IMR-90 (cell line): Measurements from ENCODE around the gene TTI1. TPM values are rescaled to one million over a fixed set of nuclear protein-coding genes. Genes with fewer than 3 reads are reported as not detected.

Experiments used
- ATAC-seq: fragments of 200-7000 bp; cut with Tn5 transposase; 2 replicates; pipeline ENCODE4 v1.9.1; 2020; ENCODE audit warnings: low read depth, mild to moderate bottlenecking, moderate library complexity
- BruUV-seq: library from RNA; stranded (reverse); fragments of 400-500 nt; replicated peaks from 2 replicates; lab custom pipeline; 2021; lab: Mats Ljungman, UMichigan
- CTCF ChIA-PET: fragments of 300-600 bp; formaldehyde crosslinking; extraction: SDS; loops from one replicate; lab custom pipeline; 2021; ENCODE audit warnings: antibody characterized with exemption; lab: Yijun Ruan, JAX
- POLR2A ChIA-PET: fragments of 300-600 bp; sonication (Branson Sonifier 250); formaldehyde crosslinking; loops from one replicate; lab custom pipeline; 2022; ENCODE audit warnings: antibody characterized with exemption; ENCODE audit not compliant: unreplicated experiment; lab: Charles Lee
- DNase-seq: peaks from one replicate; pipeline ENCODE4 v3.0.0; 2013
- H2AFZ ChIP-seq: replicated peaks from 2 replicates; pipeline ENCODE3; 2013; ENCODE audit warnings: low read length, mild to moderate bottlenecking; ENCODE audit not compliant: poor library complexity
- H2AK5ac ChIP-seq: 2 replicates; pipeline ENCODE4 v1.6.1; 2013; ENCODE audit warnings: low read depth, low read length, inconsistent platforms
- H2AK9ac ChIP-seq: replicated peaks from 2 replicates; pipeline ENCODE3; 2013; ENCODE audit warnings: mild to moderate bottlenecking, low read depth, low read length, moderate library complexity; ENCODE audit not compliant: poor library complexity
- H2BK120ac ChIP-seq: 2 replicates; pipeline ENCODE4 v1.6.1; 2013; ENCODE audit warnings: low read depth, low read length, inconsistent platforms
- H2BK15ac ChIP-seq: 3 replicates; pipeline ENCODE4 v1.6.1; 2013; ENCODE audit warnings: low read depth, low read length, inconsistent platforms
- H2BK20ac ChIP-seq: 2 replicates; pipeline ENCODE4 v1.6.1; 2013; ENCODE audit warnings: low read depth, mild to moderate bottlenecking, inconsistent platforms, low read length, moderate library complexity
- H2BK5ac ChIP-seq: 2 replicates; pipeline ENCODE4 v1.6.1; 2013; ENCODE audit warnings: mild to moderate bottlenecking, low read depth, low read length, inconsistent platforms; ENCODE audit not compliant: poor library complexity, severe bottlenecking
- H3K14ac ChIP-seq: replicated peaks from 2 replicates; pipeline ENCODE4 v1.6.1; 2013; ENCODE audit warnings: low read depth, low read length, inconsistent platforms
- H3K18ac ChIP-seq: 2 replicates; pipeline ENCODE4 v1.6.1; 2013; ENCODE audit warnings: low read depth, low read length, control low read depth
- H3K23ac ChIP-seq: 2 replicates; pipeline ENCODE4 v1.6.1; 2013; ENCODE audit warnings: low read depth, low read length, inconsistent platforms
- H3K27ac ChIP-seq: 2 replicates; pipeline ENCODE4 v1.5.1; 2013; ENCODE audit warnings: mild to moderate bottlenecking, control low read depth, low read length; ENCODE audit not compliant: insufficient read depth
- H3K27me3 ChIP-seq: 2 replicates; pipeline ENCODE4 v1.6.1; 2013; ENCODE audit warnings: low read length; ENCODE audit not compliant: control insufficient read depth, insufficient read depth
- H3K36me3 ChIP-seq: 2 replicates; pipeline ENCODE4 v1.6.1; 2013; ENCODE audit warnings: low read length, mixed read lengths; ENCODE audit not compliant: control insufficient read depth, insufficient read depth
- H3K4ac ChIP-seq: 2 replicates; pipeline ENCODE4 v1.6.1; 2013; ENCODE audit warnings: low read depth, low read length, inconsistent platforms
- H3K4me1 ChIP-seq: 2 replicates; pipeline ENCODE4 v1.6.1; 2013; ENCODE audit warnings: low read length, mixed read lengths; ENCODE audit not compliant: control insufficient read depth, insufficient read depth
- H3K4me2 ChIP-seq: 2 replicates; pipeline ENCODE4 v1.6.1; 2013; ENCODE audit warnings: low read depth, mild to moderate bottlenecking, control low read depth, low read length, moderate library complexity
- H3K4me3 ChIP-seq: 2 replicates; pipeline ENCODE4 v1.5.1; 2013; ENCODE audit warnings: low read depth, mild to moderate bottlenecking, control low read depth, low read length, moderate library complexity; ENCODE audit not compliant: insufficient read depth
- H3K56ac ChIP-seq: 2 replicates; pipeline ENCODE4 v1.6.1; 2013; ENCODE audit warnings: low read length, inconsistent platforms; ENCODE audit not compliant: insufficient read depth; ENCODE audit errors: extremely low read depth
- H3K79me1 ChIP-seq, 2 experiments: 2 replicates each; pipeline ENCODE4 v1.6.1; 2013; ENCODE audit warnings: low read length in 2 of 2, inconsistent platforms in 1 of 2, low read depth in 1 of 2
- H3K9ac ChIP-seq: 2 replicates; pipeline ENCODE4 v1.6.1; 2013; ENCODE audit warnings: low read depth, low read length, control low read depth
- H3K9me1 ChIP-seq: 2 replicates; pipeline ENCODE4 v1.6.1; 2013; ENCODE audit warnings: low read length, inconsistent platforms; ENCODE audit not compliant: insufficient read depth
- H3K9me3 ChIP-seq: 2 replicates; pipeline ENCODE4 v1.6.1; 2013; ENCODE audit warnings: low read length; ENCODE audit not compliant: control insufficient read depth, insufficient read depth
- H4K20me1 ChIP-seq: 2 replicates; pipeline ENCODE4 v1.6.1; 2013; ENCODE audit warnings: low read length, inconsistent platforms; ENCODE audit not compliant: insufficient read depth
- H4K5ac ChIP-seq: 2 replicates; pipeline ENCODE4 v1.6.1; 2013; ENCODE audit warnings: mild to moderate bottlenecking, low read depth, low read length, control low read depth
- H4K8ac ChIP-seq, 2 experiments: 2 replicates each; pipeline ENCODE4 v1.6.1; 2013; ENCODE audit warnings: low read depth in 2 of 2, low read length in 2 of 2, control low read depth in 1 of 2, inconsistent platforms in 1 of 2
- H4K91ac ChIP-seq: 2 replicates; pipeline ENCODE4 v1.6.1; 2013; ENCODE audit warnings: low read depth, low read length, inconsistent platforms; ENCODE audit not compliant: insufficient read depth
- BHLHE40 ChIP-seq: fragments of 150-350 bp; IDR thresholded peaks from 2 replicates; pipeline ENCODE4 v1.6.1; 2016; ENCODE audit warnings: mild to moderate bottlenecking, low read depth, low read length
- CEBPB ChIP-seq: IDR thresholded peaks from 2 replicates; pipeline ENCODE4 v1.6.1; 2012; ENCODE audit warnings: low read depth, low read length, improper control_type of control experiment
- CHD1 ChIP-seq: IDR thresholded peaks from 2 replicates; pipeline ENCODE4 v1.6.1; 2012; ENCODE audit warnings: low read depth, low read length, improper control_type of control experiment
- ELK1 ChIP-seq: fragments of 150-350 bp; IDR thresholded peaks from 2 replicates; pipeline ENCODE4 v1.6.1; 2016; ENCODE audit warnings: low read depth, mild to moderate bottlenecking, low read length, moderate library complexity, borderline replicate concordance
- FOS ChIP-seq: fragments of 150-350 bp; IDR thresholded peaks from 2 replicates; pipeline ENCODE4 v1.6.1; 2016; ENCODE audit warnings: low read depth, low read length
- MAFK ChIP-seq: IDR thresholded peaks from 2 replicates; pipeline ENCODE4 v1.6.1; 2012; ENCODE audit warnings: low read depth, low read length, improper control_type of control experiment
- MAZ ChIP-seq: IDR thresholded peaks from 2 replicates; pipeline ENCODE4 v1.6.1; 2012; ENCODE audit warnings: low read depth, mild to moderate bottlenecking, low read length, improper control_type of control experiment, moderate library complexity, borderline replicate concordance
- MXI1 ChIP-seq: IDR thresholded peaks from 2 replicates; pipeline ENCODE4 v1.6.1; 2012; ENCODE audit warnings: low read depth, mild to moderate bottlenecking, low read length, moderate library complexity, borderline replicate concordance
- NFE2L2 ChIP-seq: fragments of 150-350 bp; IDR thresholded peaks from 2 replicates; pipeline ENCODE4 v1.6.1; 2016; ENCODE audit warnings: low read depth, mild to moderate bottlenecking, low read length
- POLR2A ChIP-seq: IDR thresholded peaks from 2 replicates; pipeline ENCODE4 v1.6.1; 2012; ENCODE audit warnings: mild to moderate bottlenecking, low read depth, low read length
- RAD21 ChIP-seq: IDR thresholded peaks from 2 replicates; pipeline ENCODE4 v1.6.1; 2012; ENCODE audit warnings: low read length, improper control_type of control experiment
- RCOR1 ChIP-seq: IDR thresholded peaks from 2 replicates; pipeline ENCODE4 v1.6.1; 2012; ENCODE audit warnings: mild to moderate bottlenecking, low read length, improper control_type of control experiment; ENCODE audit not compliant: insufficient replicate concordance
- RFX5 ChIP-seq: IDR thresholded peaks from 2 replicates; pipeline ENCODE4 v1.8.0; 2012; ENCODE audit warnings: low read depth, mild to moderate bottlenecking, low read length, moderate library complexity
- SMC3 ChIP-seq: fragments of 150-350 bp; IDR thresholded peaks from 2 replicates; pipeline ENCODE4 v1.6.1; 2016; ENCODE audit warnings: low read depth, mild to moderate bottlenecking, antibody characterized with exemption, low read length, moderate library complexity
- USF2 ChIP-seq: fragments of 150-350 bp; IDR thresholded peaks from 2 replicates; pipeline ENCODE4 v1.6.1; 2017; ENCODE audit warnings: mild to moderate bottlenecking, antibody characterized with exemption, low read length, low read depth
- WGBS, 2 experiments: methylation state at CpG; one replicate each; pipeline versions ENCODE4 v1.1.5 to v1.1.7; 2013; ENCODE audit warnings: missing lambda C conversion rate in 2 of 2; ENCODE audit not compliant: insufficient read length in 1 of 2; ENCODE audit errors: extremely low coverage in 2 of 2; 5-methylcytosine and 5-hydroxymethylcytosine counted together
- dilution Hi-C: fragments of 300-500 bp; cut with HindIII; formaldehyde crosslinking; loops from one replicate; pipeline ENCODE4 v1.14.3; 2018; ENCODE audit warnings: low sequenced_read_pairs; ENCODE audit not compliant: unreplicated experiment
- in situ Hi-C: fragments of 300-500 bp; cut with MboI; formaldehyde crosslinking; loops from 3 replicates; pipeline ENCODE4 v1.14.3; 2019; ENCODE audit warnings: low sequenced_read_pairs, inconsistent platforms, mixed read lengths
- intact Hi-C: fragments of 100-400 bp; cut with micrococcal nuclease; formaldehyde crosslinking; loops from 2 replicates; pipeline ENCODE4 v1.10.0; 2022
- polyA plus RNA-seq, 3 experiments: library from polyadenylated mRNA; depleted of rRNA; stranded (reverse); fragments of >200 nt; gene quantifications; 2 replicates each; pipeline ENCODE4 v1.2.3, GENCODE V29; 2012; ENCODE audit warnings: low replicate concordance in 1 of 3
- total RNA-seq: library from RNA; depleted of rRNA; stranded (reverse); fragments of >200 nt; gene quantifications from 2 replicates; pipeline ENCODE4 v1.2.3, GENCODE V29; 2012
- TF ChIP-seq, protein P1 (sequence below): conservative IDR thresholded peaks from 2 replicates; pipeline ENCODE4 v1.5.1; 2012; ENCODE audit warnings: mild to moderate bottlenecking, low read depth, low read length, improper control_type of control experiment

TTI1 gene
- total and polyA plus RNA-seq, 2 of the 4 experiments (the other 2 are of a cell fraction), result 12.5 to 17.6 TPM

DNA sequence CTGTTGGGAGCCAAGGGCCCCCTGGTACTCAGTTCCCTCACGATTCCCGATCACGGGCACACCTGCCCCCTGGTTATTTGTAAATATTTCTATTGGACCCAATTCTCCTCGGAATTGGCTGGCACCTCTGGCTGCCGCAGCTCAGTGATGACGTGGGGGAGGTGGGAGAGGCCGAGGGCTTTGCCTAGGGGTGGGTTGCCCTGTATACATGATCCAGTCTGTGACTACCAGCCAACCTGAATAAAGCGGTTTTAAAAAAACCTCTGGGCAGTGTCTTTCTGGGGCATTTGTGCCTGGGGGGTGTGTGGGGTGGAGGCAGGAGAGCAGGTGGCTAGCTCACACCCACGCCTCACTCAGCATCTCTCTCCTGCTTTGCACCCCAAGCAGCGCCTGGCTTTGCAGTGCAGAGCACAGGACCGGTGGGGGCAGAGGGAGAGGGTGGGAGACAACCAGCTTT is 88.1 kb downstream of the TTI1 start:
- DNase-seq (no peak), ATAC-seq (no peak)
- POLR2A ChIA-PET, result no interaction called here
- no peak overlapping the region for H3K56ac ChIP-seq
- intact Hi-C loops (no loop called here), in situ Hi-C loops (no loop called here), dilution Hi-C loops (no loop called here)
- TF ChIP-seq, protein P1, sequence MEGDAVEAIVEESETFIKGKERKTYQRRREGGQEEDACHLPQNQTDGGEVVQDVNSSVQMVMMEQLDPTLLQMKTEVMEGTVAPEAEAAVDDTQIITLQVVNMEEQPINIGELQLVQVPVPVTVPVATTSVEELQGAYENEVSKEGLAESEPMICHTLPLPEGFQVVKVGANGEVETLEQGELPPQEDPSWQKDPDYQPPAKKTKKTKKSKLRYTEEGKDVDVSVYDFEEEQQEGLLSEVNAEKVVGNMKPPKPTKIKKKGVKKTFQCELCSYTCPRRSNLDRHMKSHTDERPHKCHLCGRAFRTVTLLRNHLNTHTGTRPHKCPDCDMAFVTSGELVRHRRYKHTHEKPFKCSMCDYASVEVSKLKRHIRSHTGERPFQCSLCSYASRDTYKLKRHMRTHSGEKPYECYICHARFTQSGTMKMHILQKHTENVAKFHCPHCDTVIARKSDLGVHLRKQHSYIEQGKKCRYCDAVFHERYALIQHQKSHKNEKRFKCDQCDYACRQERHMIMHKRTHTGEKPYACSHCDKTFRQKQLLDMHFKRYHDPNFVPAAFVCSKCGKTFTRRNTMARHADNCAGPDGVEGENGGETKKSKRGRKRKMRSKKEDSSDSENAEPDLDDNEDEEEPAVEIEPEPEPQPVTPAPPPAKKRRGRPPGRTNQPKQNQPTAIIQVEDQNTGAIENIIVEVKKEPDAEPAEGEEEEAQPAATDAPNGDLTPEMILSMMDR, result no peak
- no peak for TF ChIP-seq CEBPB
- TF ChIP-seq FOS, result no peak
- TF ChIP-seq MAFK, result no peak
- no peak for TF ChIP-seq ELK1
- no peak for TF ChIP-seq USF2
- TF ChIP-seq MAZ, result no peak
- TF ChIP-seq MXI1, result no peak
- TF ChIP-seq RCOR1, result no peak
- TF ChIP-seq NFE2L2, result no peak
- no peak for TF ChIP-seq BHLHE40
- TF ChIP-seq CHD1, result no peak
- TF ChIP-seq RAD21, result no peak
- TF ChIP-seq SMC3, result no peak
- no peak for TF ChIP-seq POLR2A
- no peak for TF ChIP-seq RFX5
- H3K27me3 ChIP-seq, result peaks cover 14% of the 10 kb centered on the region
- no peak overlapping the region for H4K8ac ChIP-seq
- no peak overlapping the region for H3K14ac ChIP-seq
- H3K9ac ChIP-seq, result no peak overlapping the region
- no peak overlapping the region for H3K4me2 ChIP-seq
- no peak overlapping the region for H2AK9ac ChIP-seq
- no peak overlapping the region for H4K91ac ChIP-seq
- H2BK5ac ChIP-seq, result no peak overlapping the region
- H4K20me1 ChIP-seq, result no peaks in the 10 kb centered on the region
- no peak overlapping the region for H3K23ac ChIP-seq
- H2BK20ac ChIP-seq, result no peak overlapping the region
- H3K27ac ChIP-seq, result no peak overlapping the region
- H3K4ac ChIP-seq, result no peak overlapping the region
- H3K4me1 ChIP-seq, result no peaks in the 10 kb centered on the region
- H2BK15ac ChIP-seq, result no peak overlapping the region
- peaks cover 10% of the 10 kb centered on the region for H3K9me3 ChIP-seq
- no peak overlapping the region for H4K5ac ChIP-seq
- WGBS, 2 experiments, result no CpG with 5 or more reads among the region's 11 CpGs
- no TSS peak for BruUV-seq
- H3K18ac ChIP-seq, result no peak overlapping the region
- no peaks in the 10 kb centered on the region for H3K9me1 ChIP-seq
- H3K36me3 ChIP-seq, result no peaks in the 10 kb centered on the region
- H2AK5ac ChIP-seq, result no peak overlapping the region
- no peak overlapping the region for H3K4me3 ChIP-seq
- CTCF ChIA-PET, result no interaction called here
- no peaks in the 10 kb centered on the region for H3K79me1 ChIP-seq
- no peak overlapping the region for H2BK120ac ChIP-seq
- H2AFZ ChIP-seq, result no peak overlapping the region
